NCI-H128 (cell line): ENCODE data around the gene GLRX.

ENCODE experiments used
- DNase-seq: peaks from one replicate; lab custom pipeline; 2025; ENCODE audit not compliant: unreplicated experiment; lab: John Stamatoyannopoulos, UW

Gene GLRX

GRCh38 chr5:95810305-95811125, 12.0 kb downstream of the GLRX start:
- DNase-seq, result no peak

- DNase-seq, result no peak
These were observed 13.0 kb downstream of the GLRX start for GRCh38 chr5:95809414-95809960.

- no peak for DNase-seq
These were observed 13.7 kb downstream of the GLRX start for GRCh38 chr5:95808686-95809413.

- no peak for DNase-seq
These were observed 14.4 kb downstream of the GLRX start for GRCh38 chr5:95808013-95808685.

- DNase-seq, result no peak
These were observed 15.8 kb downstream of the GLRX start for GRCh38 chr5:95806687-95807086.

- no peak for DNase-seq
These were observed 17.6 kb downstream of the GLRX start for GRCh38 chr5:95804736-95805539.

GRCh38 chr5:95803271-95804148, 19.0 kb downstream of the GLRX start:
- no peak for DNase-seq

GRCh38 chr5:95801961-95802360, 20.6 kb downstream of the GLRX start:
- no peak for DNase-seq

- no peak for DNase-seq
These were observed 21.0 kb downstream of the GLRX start for GRCh38 chr5:95801532-95801931.

GRCh38 chr5:95800553-95800952, 22.0 kb downstream of the GLRX start:
- DNase-seq, result no peak

GRCh38 chr5:95799191-95799835, 23.2 kb downstream of the GLRX start:
- no peak for DNase-seq

- no peak for DNase-seq
These were observed 24.0 kb downstream of the GLRX start for GRCh38 chr5:95798545-95798944.

GRCh38 chr5:95798048-95798447, 24.5 kb downstream of the GLRX start:
- DNase-seq, result no peak

- no peak for DNase-seq
These were observed 25.2 kb downstream of the GLRX start for GRCh38 chr5:95797301-95797700.

- no peak for DNase-seq
These were observed 28.4 kb downstream of the GLRX start for GRCh38 chr5:95794070-95794516.

- no peak for DNase-seq
These were observed 30.8 kb downstream of the GLRX start for GRCh38 chr5:95791751-95792150.

- no peak for DNase-seq
These were observed 34.0 kb downstream of the GLRX start for GRCh38 chr5:95788493-95788892.

- DNase-seq, result no peak
These were observed 35.6 kb downstream of the GLRX start for GRCh38 chr5:95786821-95787418.
